DOHH2 (cell line): Measurements from ENCODE around the gene TTC34.

Source experiments
- H3F3A ChIP-seq: fragments of 200-600 bp; sonication (generic), shearing (Covaris generic); 2 replicates; pipeline ENCODE4 v1.6.0; 2016; ENCODE audit warnings: antibody characterized with exemption, mild to moderate bottlenecking; ENCODE audit not compliant: control insufficient read depth, insufficient read depth
- H3K27ac ChIP-seq: fragments of 200-600 bp; sonication (generic); 2 replicates; pipeline ENCODE4 v1.5.1; 2014; ENCODE audit warnings: low read depth, mild to moderate bottlenecking, low read length, moderate library complexity
- H3K27me3 ChIP-seq: fragments of 200-600 bp; sonication (generic); 2 replicates; pipeline ENCODE4 v1.6.1; 2014; ENCODE audit warnings: mild to moderate bottlenecking, low read length, mixed read lengths; ENCODE audit not compliant: control insufficient read depth
- H3K36me3 ChIP-seq: fragments of 200-600 bp; sonication (generic); 2 replicates; pipeline ENCODE4 v1.6.1; 2014; ENCODE audit warnings: mild to moderate bottlenecking, low read length, moderate library complexity, mixed read lengths; ENCODE audit not compliant: control insufficient read depth
- H3K4me1 ChIP-seq: fragments of 200-600 bp; sonication (generic); 2 replicates; pipeline ENCODE4 v1.6.1; 2014; ENCODE audit warnings: mild to moderate bottlenecking, low read length, mixed read lengths; ENCODE audit not compliant: control insufficient read depth
- H3K4me2 ChIP-seq: fragments of 200-600 bp; sonication (generic); 2 replicates; pipeline ENCODE4 v1.6.0; 2014; ENCODE audit warnings: mild to moderate bottlenecking, low read length, moderate library complexity
- H3K4me3 ChIP-seq: fragments of 200-600 bp; sonication (generic); 2 replicates; pipeline ENCODE4 v1.5.1; 2014; ENCODE audit warnings: mild to moderate bottlenecking, low read length, mixed read lengths
- H3K79me2 ChIP-seq: fragments of 200-600 bp; sonication (generic); 2 replicates; pipeline ENCODE4 v1.6.1; 2014; ENCODE audit warnings: mild to moderate bottlenecking, low read length, mixed read lengths; ENCODE audit not compliant: control insufficient read depth
- H3K9me2 ChIP-seq: fragments of 200-600 bp; sonication (generic); replicated peaks from 2 replicates; pipeline ENCODE4 v1.6.1; 2014; ENCODE audit warnings: mild to moderate bottlenecking, low read length, mixed read lengths; ENCODE audit not compliant: control insufficient read depth
- H3K9me3 ChIP-seq: fragments of 200-600 bp; sonication (generic); 2 replicates; pipeline ENCODE4 v1.6.1; 2014; ENCODE audit warnings: antibody characterized with exemption, low read length, mixed read lengths; ENCODE audit not compliant: control insufficient read depth, insufficient read depth
- H4K20me1 ChIP-seq: fragments of 200-600 bp; sonication (generic); 2 replicates; pipeline ENCODE4 v1.6.0; 2014; ENCODE audit warnings: low read depth, mild to moderate bottlenecking, antibody characterized with exemption, low read length, moderate library complexity; ENCODE audit not compliant: control insufficient read depth, insufficient read depth
- EZH2phosphoT487 ChIP-seq: fragments of 200-600 bp; sonication (generic); IDR thresholded peaks from 2 replicates; pipeline ENCODE4 v1.6.1; 2017; ENCODE audit warnings: borderline replicate concordance, mild to moderate bottlenecking, antibody characterized with exemption, low read length, moderate library complexity, mixed read lengths
- TF ChIP-seq, protein P1 (sequence below): fragments of 200-600 bp; sonication (generic); IDR thresholded peaks from one replicate; pipeline ENCODE4 v1.5.1; 2014; ENCODE audit warnings: antibody characterized with exemption, mild to moderate bottlenecking, low read depth, low read length; ENCODE audit not compliant: poor library complexity, severe bottlenecking

Gene TTC34

DNA sequence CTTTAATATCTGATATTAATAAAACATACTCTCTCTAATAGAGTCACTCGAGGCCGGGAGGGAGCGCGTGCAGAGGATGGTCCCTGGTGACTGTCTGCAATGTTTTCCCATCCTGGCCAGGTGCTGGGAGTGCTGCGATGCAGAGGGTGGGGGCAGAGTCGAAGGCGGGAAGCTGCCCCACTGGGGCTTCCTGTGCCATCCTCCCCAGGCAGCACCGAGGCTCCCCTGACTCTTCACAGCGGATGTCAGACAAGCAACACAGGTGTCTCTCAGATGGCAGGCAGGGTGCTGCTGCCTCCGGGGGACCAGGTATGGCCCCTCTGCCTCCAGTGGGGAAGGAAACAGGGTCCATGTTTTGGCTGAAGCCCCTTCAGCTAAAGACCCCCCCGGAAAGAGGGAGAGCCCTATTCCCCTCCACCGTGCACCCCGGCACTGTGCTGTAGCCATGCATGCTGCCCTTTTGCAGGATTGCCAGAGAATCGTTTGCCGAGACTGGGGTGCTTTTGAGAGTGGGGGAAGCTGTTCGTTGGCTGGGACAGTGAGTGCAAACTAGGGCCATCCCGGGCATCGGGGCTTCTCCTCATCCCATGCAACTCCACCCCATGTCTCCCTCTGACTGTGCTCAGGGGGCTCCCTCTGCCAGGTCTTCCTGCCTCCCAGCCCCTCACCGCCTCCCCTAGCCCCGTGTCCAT lies 32.1 kb upstream of the TTC34 start:
- H3K27ac ChIP-seq: no peak overlapping the region
- no peaks in the 10 kb centered on the region for H3K9me3 ChIP-seq
- no peak overlapping the region for H3K4me2 ChIP-seq
- H3K27me3 ChIP-seq: no peaks in the 10 kb centered on the region
- H3K4me3 ChIP-seq: no peak overlapping the region
- no peaks in the 10 kb centered on the region for H3F3A ChIP-seq
- TF ChIP-seq EZH2phosphoT487: no peak
- TF ChIP-seq, protein P1, sequence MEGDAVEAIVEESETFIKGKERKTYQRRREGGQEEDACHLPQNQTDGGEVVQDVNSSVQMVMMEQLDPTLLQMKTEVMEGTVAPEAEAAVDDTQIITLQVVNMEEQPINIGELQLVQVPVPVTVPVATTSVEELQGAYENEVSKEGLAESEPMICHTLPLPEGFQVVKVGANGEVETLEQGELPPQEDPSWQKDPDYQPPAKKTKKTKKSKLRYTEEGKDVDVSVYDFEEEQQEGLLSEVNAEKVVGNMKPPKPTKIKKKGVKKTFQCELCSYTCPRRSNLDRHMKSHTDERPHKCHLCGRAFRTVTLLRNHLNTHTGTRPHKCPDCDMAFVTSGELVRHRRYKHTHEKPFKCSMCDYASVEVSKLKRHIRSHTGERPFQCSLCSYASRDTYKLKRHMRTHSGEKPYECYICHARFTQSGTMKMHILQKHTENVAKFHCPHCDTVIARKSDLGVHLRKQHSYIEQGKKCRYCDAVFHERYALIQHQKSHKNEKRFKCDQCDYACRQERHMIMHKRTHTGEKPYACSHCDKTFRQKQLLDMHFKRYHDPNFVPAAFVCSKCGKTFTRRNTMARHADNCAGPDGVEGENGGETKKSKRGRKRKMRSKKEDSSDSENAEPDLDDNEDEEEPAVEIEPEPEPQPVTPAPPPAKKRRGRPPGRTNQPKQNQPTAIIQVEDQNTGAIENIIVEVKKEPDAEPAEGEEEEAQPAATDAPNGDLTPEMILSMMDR: no peak
- no peaks in the 10 kb centered on the region for H3K36me3 ChIP-seq
- no peaks in the 10 kb centered on the region for H3K9me2 ChIP-seq
- H3K79me2 ChIP-seq: no peaks in the 10 kb centered on the region
- H3K4me1 ChIP-seq: no peaks in the 10 kb centered on the region
- H4K20me1 ChIP-seq: no peaks in the 10 kb centered on the region

DNA sequence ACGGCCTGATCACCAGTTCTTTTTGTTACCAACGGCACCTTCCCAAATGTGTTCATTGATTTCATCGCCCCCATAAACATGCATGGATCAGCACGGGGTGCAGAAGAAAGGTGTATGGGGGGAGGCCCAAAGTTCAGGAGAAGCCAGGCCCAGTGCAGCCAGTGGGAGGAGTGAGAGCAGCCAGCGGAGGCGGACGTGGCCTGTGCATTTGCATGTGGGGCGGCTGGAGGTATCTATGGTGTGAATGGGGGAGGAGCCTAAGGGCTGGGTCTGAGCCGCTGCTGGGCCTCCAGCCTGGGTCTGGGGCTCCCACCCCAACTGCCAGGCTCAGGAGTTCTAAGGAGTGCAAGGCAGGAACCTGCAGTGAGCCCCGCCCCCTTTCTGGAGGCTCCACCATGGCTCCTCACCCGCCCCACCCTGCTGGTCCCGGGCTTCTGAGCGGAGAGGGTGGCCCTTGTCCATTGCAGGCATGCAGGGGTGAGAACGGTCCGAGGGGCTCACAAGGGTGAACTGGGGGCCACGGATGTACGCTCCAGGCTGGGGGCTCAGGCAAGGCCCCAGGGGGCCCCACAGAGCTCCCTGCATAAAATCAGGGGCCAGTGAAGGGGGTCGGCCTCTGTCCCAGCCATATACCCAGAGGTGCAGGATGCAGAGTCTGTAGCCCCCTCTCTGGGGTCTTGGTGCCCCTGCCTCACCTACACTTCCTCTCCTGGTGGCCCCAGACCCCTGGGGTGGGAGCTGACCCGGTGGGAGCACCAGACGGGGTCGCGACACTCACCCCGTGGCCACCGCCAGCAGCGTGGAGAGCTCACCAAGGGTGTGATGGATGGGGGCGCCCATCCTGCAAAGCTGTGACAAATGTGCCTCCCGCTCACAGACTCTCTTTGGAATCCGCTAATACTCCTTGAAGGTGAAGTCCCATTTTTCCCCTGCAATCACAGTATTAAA lies 31.3 kb upstream of the TTC34 start:
- H3K9me3 ChIP-seq: no peaks in the 10 kb centered on the region
- no peaks in the 10 kb centered on the region for H3F3A ChIP-seq
- TF ChIP-seq, protein P1: no peak
- TF ChIP-seq EZH2phosphoT487: no peak
- H3K27me3 ChIP-seq: no peaks in the 10 kb centered on the region
- H3K4me3 ChIP-seq: no peak overlapping the region
- no peaks in the 10 kb centered on the region for H3K4me1 ChIP-seq
- no peak overlapping the region for H3K27ac ChIP-seq
- no peak overlapping the region for H3K4me2 ChIP-seq
- H3K36me3 ChIP-seq: no peaks in the 10 kb centered on the region
- no peaks in the 10 kb centered on the region for H4K20me1 ChIP-seq
- no peaks in the 10 kb centered on the region for H3K79me2 ChIP-seq
- no peaks in the 10 kb centered on the region for H3K9me2 ChIP-seq

DNA sequence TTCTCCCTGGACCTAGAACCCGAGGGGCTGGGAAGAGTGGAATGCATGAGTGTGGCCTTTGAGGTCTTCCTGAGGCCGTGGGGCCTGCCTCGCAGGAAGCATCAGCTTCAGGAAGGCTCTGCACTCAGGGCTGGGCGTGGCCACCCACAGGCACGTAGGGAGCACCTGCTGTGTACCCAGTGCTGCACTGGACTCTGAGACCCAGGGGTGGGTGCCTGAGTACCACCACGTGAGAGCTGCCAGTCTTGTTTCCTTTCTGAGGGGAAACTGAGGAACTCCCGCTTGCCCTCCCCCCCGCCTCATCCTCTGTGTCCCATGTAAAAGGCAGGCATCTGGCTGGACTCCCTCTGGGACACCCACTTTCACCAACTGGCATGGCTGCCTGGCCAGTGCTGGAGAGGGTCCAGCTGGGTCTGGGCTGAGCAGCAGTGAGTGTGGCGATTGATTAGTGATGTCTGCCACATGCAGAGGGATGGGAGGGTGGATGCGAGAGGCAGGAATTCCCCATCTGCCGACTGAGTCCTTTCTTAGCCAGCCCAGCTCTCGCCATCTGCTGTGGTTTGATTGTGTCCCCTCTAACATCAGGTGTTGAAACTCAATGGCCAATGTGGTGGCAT lies 30.2 kb upstream of the TTC34 start:
- no peaks in the 10 kb centered on the region for H3K9me2 ChIP-seq
- H3K9me3 ChIP-seq: no peaks in the 10 kb centered on the region
- H3K4me1 ChIP-seq: no peaks in the 10 kb centered on the region
- no peak overlapping the region for H3K4me2 ChIP-seq
- H3K36me3 ChIP-seq: no peaks in the 10 kb centered on the region
- H3F3A ChIP-seq: no peaks in the 10 kb centered on the region
- H3K79me2 ChIP-seq: no peaks in the 10 kb centered on the region
- no peaks in the 10 kb centered on the region for H3K27me3 ChIP-seq
- no peaks in the 10 kb centered on the region for H4K20me1 ChIP-seq
- no peak overlapping the region for H3K4me3 ChIP-seq
- no peak overlapping the region for H3K27ac ChIP-seq
- TF ChIP-seq EZH2phosphoT487: no peak
- TF ChIP-seq, protein P1: no peak
